HG03378 (cell line): ENCODE data around the gene SLC7A6OS.

ENCODE experiments used
- ATAC-seq: cut with Tn5 transposase; IDR thresholded peaks from one replicate; pipeline ENCODE4 v1.9.1; 2021; ENCODE audit warnings: mild to moderate bottlenecking, moderate library complexity; ENCODE audit not compliant: unreplicated experiment

The SLC7A6OS gene

GRCh38 chr16:68257906-68258800, 52.6 kb downstream of the SLC7A6OS start:
- no peak for ATAC-seq

DNA sequence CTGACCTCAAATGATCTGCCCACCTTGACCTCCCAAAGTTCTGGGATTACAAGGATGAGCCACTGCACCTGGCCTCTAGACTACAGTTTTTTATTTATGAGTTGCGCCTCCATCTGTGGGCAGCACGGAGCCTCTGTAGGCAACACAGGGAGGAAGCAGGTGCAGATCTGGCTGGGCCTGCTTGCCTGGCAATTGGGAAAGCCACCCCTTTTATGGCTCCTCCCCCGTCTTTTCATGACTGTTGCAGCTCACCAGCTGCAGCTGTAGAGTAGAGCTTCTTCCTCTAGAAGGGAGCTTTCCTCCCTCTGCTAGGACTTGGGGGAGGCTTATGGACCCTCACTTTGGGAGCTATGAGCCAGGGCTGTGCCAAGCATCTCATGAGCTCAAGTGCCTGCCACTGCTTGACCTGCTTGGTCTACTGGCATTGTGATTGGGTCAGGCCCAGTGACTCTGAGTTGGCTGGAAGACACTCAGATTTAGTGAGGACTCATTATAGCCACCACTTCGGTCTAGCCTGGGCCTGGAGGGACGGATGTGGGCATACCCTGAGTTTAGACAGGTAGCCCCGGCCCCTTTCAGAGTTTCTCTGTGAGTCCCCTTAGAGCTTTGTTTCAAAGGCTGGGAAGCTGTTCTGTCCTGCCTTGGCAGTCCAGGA, 53.4 kb downstream of the SLC7A6OS start:
- no peak for ATAC-seq

DNA sequence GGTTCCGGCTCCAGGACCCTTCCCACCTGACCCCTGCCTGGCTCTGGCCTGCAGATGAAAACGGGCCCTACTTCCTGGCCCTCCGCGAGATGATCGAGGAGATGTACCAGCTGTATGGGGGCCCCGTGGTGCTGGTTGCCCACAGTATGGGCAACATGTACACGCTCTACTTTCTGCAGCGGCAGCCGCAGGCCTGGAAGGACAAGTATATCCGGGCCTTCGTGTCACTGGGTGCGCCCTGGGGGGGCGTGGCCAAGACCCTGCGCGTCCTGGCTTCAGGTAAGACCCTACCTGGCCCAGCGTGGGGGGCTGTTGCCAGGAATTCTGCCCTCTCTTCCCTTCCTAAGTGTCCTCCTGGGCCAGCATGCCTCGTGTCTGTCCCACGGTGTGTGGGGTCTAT, 55.0 kb downstream of the SLC7A6OS start:
- ATAC-seq = no peak

DNA sequence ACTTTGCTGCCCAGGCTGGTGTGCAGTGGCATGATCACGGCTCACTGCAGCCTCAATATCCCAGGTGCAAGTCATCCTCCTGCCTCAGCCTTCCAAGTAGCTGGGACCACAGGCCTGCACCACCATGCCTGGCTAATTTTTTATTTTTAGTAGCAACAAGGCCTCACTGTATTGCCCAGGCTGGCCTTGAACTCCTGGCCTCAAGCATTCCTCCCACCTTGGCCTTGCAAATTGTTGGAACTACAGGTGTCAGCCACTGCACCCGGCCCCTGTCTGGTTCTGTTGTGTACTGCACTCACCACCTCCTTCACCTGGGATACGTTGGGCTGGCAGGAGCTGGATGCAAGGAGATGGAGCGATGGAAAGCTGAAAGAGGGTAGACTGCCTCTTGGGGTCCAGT, 57.0 kb downstream of the SLC7A6OS start:
- ATAC-seq = no peak

DNA sequence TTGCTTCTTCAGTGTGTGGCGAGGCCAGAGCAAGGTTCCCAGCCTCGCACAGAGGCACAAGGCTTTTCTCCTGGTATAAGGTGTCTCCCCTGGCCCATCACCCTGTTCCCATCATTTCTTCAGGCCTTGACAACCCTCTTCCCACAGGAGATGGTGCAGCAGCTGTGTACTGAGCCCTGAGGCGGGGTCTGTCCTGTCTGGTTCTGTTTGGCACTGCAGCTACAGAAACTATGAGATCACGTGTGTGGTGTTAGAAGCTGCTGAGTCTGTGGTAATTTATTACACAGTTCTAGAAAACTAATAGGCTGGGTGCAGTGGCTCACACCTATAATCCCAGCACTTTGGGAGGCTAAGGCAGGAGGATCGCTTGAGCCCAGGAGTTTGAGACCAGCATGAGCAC, 58.4 kb downstream of the SLC7A6OS start:
- ATAC-seq = no peak

DNA sequence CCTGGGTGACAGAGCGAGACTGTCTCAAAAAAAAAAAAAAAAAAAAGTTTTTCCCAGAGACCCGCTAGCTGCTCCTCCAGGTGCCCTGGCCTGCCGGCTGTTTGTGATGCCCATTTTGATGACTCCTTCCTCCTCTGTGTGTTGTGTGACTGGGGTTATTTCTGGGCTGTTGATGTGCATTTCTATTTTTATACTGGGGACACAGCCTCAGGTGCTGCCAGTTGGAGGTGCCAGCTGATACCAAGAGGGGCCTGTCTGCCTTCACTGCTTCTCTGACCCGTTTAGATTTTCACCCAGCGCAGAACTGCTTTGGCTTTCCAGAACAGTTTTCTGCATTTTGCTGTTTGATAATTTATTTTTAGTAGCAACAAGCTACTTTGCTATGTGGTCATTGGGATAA, 58.9 kb downstream of the SLC7A6OS start:
- no peak for ATAC-seq

DNA sequence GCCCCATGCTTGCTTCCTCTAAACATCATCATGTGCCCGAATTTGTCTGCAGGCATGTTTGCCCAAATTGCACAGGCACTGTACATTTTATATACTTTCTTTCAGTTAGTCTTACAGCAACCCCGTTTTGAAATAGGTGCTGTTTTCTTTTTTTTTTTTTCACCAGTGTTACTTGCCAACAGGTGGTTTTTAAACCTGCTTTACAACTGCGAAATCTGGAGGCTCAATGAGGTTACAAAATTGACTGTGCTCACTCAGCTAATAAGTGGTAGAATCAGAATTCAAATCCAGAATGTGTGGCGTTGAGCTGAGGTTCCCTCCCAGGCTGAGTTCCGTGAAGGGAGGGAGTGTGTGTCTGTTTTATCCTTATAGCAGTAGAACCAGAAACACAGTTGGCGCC, 59.8 kb downstream of the SLC7A6OS start:
- no peak for ATAC-seq

DNA sequence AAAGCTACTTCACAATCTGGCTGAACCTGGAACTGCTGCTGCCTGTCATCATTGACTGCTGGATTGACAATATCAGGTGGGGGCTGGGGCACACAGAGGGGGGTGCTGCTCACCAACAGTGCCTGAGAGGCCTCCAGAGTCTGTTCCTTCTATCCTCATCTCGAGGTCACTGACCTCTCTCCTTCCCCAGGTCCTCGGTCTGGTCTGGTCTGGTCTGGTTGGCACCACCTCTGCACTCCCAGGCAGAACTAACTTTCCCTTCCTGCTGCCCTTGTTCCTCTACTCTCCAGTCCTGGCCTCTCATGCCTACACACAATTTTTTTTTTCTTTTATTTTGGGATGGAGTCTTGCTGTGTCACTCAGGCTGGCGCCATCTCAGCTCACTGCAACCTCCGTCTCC, 61.4 kb downstream of the SLC7A6OS start:
- no peak for ATAC-seq
